Measurements from ENCODE around the gene DRC7. TPM values are rescaled to one million over a fixed set of nuclear protein-coding genes. Genes with fewer than 3 reads are reported as not detected.

The DRC7 gene
- total RNA-seq, 2 donors from 2014 or later: not detected

DNA sequence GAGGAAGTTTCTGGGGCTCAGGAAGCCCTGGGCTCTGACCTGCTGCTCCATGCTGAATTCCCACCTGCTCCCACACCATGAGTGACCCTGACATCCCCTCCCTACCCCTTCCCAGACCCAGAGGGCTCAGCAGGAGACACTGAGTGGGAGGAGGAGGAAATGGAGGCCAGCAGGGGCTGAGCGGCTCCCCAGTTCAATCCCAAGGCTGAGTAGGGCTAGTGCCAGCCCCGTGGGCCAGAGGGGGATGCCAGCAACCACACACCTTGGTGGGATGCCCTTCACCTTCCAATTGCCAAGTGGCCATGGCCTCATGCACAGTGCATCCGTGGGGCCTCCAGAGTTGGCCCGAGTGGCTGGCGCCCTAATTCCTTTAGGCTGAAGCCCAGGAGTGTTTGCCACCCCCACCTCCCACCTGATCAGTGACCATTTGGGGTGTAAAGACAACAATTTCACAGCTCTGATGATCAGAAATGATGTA is 27.5 kb upstream of the DRC7 start:
- DNase-seq (ENCODE audit: low spot score): no peak
- Histone ChIP-seq H3K27me3 (no peaks in the 10 kb centered on the region), H3K27ac (no peak overlapping the region), H3K9me3 (no peaks in the 10 kb centered on the region), H3K4me1 (no peaks in the 10 kb centered on the region), H3K4me3 (no peak overlapping the region), H3K36me3 (peaks cover 4% of the 10 kb centered on the region)
- TF ChIP-seq, protein P1, sequence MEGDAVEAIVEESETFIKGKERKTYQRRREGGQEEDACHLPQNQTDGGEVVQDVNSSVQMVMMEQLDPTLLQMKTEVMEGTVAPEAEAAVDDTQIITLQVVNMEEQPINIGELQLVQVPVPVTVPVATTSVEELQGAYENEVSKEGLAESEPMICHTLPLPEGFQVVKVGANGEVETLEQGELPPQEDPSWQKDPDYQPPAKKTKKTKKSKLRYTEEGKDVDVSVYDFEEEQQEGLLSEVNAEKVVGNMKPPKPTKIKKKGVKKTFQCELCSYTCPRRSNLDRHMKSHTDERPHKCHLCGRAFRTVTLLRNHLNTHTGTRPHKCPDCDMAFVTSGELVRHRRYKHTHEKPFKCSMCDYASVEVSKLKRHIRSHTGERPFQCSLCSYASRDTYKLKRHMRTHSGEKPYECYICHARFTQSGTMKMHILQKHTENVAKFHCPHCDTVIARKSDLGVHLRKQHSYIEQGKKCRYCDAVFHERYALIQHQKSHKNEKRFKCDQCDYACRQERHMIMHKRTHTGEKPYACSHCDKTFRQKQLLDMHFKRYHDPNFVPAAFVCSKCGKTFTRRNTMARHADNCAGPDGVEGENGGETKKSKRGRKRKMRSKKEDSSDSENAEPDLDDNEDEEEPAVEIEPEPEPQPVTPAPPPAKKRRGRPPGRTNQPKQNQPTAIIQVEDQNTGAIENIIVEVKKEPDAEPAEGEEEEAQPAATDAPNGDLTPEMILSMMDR (IDR thresholded peaks at IDR 0.05): no peak

DNA sequence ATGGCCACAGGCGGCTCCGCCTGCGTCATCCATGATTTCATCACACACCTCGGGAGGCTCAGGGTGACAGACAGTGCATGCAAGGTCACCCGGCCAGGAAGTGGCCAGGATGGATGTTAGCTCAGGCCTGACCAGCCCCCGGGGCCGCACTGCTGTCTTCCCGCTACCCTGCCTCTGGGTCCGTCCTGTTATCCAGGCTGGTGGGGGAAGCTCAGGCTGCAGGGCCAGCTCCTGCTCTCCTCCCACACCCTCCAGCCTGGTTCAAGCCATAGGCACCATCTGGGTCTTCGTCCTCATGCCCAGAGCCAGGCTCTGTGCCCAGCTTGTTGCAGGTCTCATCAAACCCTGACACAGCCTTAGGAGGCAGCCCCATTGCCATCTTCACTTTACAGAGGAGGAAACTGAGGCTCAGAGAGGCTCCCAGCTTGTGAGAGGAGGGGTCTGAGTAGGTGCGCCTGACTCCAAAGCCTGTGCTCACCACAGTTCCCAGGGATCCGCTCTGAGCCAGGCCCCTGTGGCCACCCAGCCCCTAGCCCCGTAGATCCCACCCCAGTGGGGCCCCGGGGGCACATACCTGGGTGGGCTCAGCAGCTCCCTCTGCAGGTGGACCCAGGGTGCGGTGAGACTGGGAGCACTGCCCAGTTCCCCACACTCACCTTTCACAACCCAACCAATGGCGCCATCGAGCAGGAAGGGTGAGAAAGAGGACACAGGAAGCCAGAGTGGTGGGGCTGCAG is 26.9 kb upstream of the DRC7 start:
- TF ChIP-seq, protein P1 (IDR thresholded peaks at IDR 0.05): no peak
- Histone ChIP-seq H3K4me3 (no peak overlapping the region), H3K4me1 (no peaks in the 10 kb centered on the region), H3K27me3 (no peaks in the 10 kb centered on the region), H3K36me3 (peaks cover 4% of the 10 kb centered on the region), H3K9me3 (no peaks in the 10 kb centered on the region), H3K27ac (no peak overlapping the region)
- DNase-seq (ENCODE audit: low spot score): no peak

DNA sequence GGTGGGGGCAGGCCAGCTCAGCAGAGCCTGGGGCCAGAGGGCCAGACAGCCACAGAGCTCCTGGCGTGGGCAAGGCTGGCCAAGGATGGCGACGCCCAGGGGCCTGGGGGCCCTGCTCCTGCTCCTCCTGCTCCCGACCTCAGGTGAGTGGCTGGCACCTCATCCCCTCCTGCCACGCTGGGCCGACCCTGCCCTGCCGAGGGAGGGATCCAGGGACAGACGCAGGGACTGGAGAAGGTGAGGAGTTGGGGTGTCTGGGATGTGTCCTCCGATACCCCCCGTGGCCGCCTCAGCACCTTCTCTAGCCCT is 26.4 kb upstream of the DRC7 start, which contains the start of gene ADGRG3:
Gene ADGRG3, plus strand, starts transcription at position 44 of the 309 bp plus-strand sequence. Its CDS starts 42 bp downstream, at position 86.
- Histone ChIP-seq H3K36me3 (peaks cover 4% of the 10 kb centered on the region), H3K27ac (no peak within 1 kb of the TSS), H3K9me3 (no peaks in the 10 kb centered on the region), H3K4me1 (no peaks in the 10 kb centered on the region), H3K27me3 (no peaks in the 10 kb centered on the region), H3K4me3 (no peak within 1 kb of the TSS)
- no peak for DNase-seq (ENCODE audit: low spot score)
- TF ChIP-seq, protein P1 (IDR thresholded peaks at IDR 0.05): no peak

DNA sequence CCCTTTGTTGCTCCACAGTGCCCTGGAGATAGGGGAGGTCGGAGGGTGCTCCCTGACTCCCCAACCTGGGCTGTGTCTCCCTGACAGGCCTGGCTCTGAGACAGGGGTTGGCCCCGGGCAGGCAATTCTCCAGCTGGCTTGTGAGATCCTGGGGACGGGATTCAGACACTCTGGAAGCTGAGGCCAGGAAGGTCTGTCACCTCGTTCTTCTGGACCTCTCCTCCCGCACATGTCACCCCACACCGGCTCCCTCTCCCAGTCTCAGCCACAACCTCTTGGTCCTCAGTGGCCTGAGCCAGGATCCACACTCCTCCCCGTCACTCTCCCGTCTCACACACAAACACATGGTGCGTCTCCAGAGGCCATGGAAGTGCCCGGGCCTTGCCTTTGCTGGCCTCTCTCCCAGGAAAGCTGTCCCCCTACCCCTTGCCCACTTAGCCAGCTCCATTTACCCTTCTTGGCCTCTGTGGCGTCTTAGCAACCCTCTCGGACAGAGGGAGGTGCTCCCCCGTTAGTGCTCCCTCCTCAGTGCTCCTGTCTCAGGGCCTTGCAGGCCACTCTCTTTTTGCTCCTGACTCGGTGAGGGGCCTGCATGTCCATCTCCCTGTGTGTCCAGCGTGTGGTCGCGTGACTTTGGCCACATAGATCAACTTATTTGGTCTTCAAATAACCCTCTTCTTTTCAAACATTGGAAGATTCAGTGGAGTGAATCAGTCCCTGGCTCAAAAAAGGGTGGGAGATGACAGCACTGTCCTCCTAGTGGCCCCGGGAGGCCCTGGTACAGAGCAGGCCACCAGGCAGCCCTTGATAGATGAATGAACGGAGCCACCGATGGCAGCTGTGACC is 25.8 kb upstream of the DRC7 start:
- H3K27ac ChIP-seq: no peak overlapping the region
- no peak for DNase-seq (ENCODE audit: low spot score)
- H3K4me1 ChIP-seq: no peaks in the 10 kb centered on the region
- H3K9me3 ChIP-seq: no peaks in the 10 kb centered on the region
- H3K4me3 ChIP-seq: no peak overlapping the region
- peaks cover under 1% of the 10 kb centered on the region for H3K36me3 ChIP-seq
- H3K27me3 ChIP-seq: no peaks in the 10 kb centered on the region
- TF ChIP-seq, protein P1 (IDR thresholded peaks at IDR 0.05): no peak

DNA sequence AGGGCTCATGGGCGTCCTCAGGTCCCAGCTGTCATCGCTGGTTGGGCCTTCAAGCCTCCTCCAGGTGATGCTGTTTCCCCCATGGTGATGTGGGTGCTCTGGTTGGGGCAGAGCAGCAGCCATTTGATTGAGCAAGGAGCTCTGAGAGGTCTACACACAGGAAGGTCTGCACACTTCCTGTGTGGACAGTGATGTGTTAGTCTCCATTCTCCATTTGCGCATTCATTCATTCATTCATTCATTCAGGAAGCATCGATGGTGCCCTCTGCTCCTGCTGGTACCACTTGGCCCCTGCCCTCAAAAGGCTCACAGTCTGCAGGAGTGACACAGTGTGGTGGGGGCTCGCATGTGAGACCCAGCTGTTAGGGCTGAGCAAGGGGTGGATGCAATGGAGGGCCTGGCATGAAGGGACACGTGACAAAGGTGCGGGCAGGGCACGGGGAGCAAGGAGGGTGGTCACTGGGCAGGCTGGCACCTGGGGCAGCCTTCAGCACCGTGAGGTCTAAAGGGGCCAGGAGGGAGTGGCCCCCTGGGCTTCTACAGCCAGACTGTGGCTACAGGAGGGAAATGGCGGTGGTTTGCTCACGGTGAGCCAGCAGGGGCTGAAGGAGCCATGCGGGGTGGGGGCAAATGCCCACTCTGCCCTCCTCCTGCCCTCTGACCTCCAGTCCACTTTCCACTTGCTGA is 25.0 kb upstream of the DRC7 start:
- Histone ChIP-seq H3K27me3 (no peaks in the 10 kb centered on the region), H3K36me3 (no peaks in the 10 kb centered on the region), H3K27ac (no peak overlapping the region), H3K4me1 (no peaks in the 10 kb centered on the region), H3K9me3 (no peaks in the 10 kb centered on the region), H3K4me3 (no peak overlapping the region)
- no peak for DNase-seq (ENCODE audit: low spot score)
- TF ChIP-seq, protein P1 (IDR thresholded peaks at IDR 0.05): no peak
